ENCODE measurements around the gene PSPC1.
A peak's percentile ranks its signal among the peaks of the same experiment; 100 is the strongest.
"Not testable (repeated sequence)": the region's sequence is repeated elsewhere in the genome, so short reads cannot be mapped to it uniquely, and the experiment has no call there.

PSPC1 gene

DNA sequence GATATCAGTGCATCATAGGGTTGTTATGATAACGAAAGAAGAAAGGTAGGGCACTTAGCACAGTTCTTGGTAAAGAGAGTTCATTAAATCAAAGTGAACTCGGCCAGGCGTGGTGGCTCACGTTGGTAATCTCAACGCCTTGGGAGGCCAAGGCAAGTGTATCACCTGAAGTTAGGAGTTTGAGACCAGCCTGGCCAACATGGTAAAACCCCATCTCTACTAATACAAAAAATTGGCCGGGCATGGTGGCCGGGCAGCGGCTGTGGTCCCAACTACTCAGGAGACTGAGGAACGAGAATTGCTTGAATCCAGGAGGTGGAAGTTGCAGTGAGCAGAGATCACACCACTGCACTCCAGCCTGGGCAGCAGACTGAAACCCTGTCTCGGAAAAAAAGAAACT lies 19.1 kb downstream of the PSPC1 start:
- no peak for DNase-seq

GRCh38 chr13:19759669-19760068 lies 23.1 kb downstream of the PSPC1 start:
- DNase-seq, result no peak

DNA sequence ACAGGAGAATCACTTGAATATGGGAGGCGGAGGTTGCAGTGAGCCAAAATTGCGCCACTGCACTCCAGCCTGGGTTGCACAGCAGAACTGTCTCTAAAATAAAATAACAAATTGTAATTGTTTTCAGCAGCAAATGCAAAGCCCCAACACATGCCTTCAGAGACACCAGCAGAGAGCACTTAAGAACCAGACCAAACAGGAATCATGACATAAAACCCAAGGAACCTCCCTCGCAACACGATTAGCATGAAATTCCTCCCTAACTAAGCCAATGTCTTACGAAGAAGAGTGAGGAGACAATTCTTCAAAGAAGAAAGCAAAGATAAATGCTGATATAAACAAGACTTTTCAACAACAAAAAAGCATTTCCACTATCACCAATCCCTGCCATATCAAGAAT lies 40.1 kb downstream of the PSPC1 start:
- no peak for DNase-seq

- DNase-seq, result peak; percentile 14
Measured at GRCh38 chr13:19737844-19738557, 44.7 kb downstream of the PSPC1 start.

- DNase-seq, result no peak
Measured at GRCh38 chr13:19726611-19727010, 56.1 kb downstream of the PSPC1 start.

- no peak for DNase-seq
Measured at GRCh38 chr13:19725320-19725719, 57.4 kb downstream of the PSPC1 start.

- DNase-seq, result no peak
Measured at GRCh38 chr13:19720039-19720438, 62.7 kb downstream of the PSPC1 start.

GRCh38 chr13:19713186-19713965 lies 69.4 kb downstream of the PSPC1 start:
- DNase-seq, result no peak

- DNase-seq, result not testable (repeated sequence)
Measured at GRCh38 chr13:19709782-19710181, 73.0 kb downstream of the PSPC1 start.

DNA sequence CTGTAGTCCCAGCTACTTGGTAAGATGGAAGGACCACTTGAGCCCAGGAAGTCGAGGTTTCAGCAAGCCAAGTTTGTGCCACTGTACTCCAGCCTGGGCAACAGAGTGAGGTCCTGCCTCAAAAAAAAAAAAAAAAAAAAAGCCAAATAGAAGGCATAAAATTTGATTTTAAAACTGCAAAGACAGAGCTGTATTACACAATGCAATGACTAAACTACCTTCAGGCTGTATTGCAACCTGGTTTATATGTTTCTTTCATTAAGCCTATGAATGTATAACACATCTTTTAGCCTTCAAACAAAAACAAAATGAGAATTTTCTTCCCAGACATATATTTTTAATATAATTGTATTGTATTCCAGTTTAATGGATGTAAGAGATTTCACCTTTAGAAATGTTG lies 73.7 kb downstream of the PSPC1 start:
- not testable (repeated sequence) for DNase-seq

- not testable (repeated sequence) for DNase-seq
Measured at GRCh38 chr13:19704256-19704655, 78.5 kb downstream of the PSPC1 start.

- DNase-seq, result not testable (repeated sequence)
Measured at GRCh38 chr13:19701619-19702018, 81.1 kb downstream of the PSPC1 start.

DNA sequence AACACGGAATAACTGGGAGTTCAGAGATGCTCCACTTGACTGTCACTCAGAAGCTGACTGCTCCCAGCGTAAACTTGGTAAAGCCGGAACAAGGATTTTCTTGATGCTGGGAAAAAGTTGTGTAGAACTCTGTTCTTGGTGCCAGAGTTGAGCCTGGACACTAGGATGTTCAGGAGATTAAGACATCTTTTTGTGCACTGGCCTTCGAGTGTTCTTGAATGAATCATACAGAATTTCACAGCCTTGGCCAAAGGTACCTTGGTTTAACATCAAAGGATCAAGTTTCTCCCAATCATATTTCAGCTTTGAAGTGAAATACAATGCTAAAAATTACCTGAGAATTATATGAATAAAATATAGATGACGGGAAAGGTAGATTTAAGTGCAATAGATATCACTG lies 81.8 kb downstream of the PSPC1 start:
- DNase-seq, result not testable (repeated sequence)

GRCh38 chr13:19695829-19696228 lies 86.9 kb downstream of the PSPC1 start:
- DNase-seq, result no peak

DNA sequence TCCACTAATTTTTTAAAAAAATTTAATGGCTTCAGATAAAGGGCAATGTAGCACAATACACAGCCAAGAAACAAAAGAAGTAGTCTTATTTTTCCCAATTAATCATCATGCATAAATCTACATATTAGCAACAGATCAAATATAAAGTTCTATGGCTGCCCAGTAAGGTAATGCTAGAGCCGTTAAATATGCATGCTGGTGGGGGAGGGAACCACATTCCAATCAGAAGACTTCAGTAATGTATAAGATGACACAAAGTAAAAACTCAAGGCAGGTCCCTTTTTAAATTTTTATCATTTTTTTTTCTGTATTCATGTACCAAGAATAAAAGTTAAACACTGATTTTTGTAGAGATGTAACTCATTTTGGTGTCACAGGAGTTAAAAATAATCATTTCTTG lies 87.3 kb downstream of the PSPC1 start:
- no peak for DNase-seq

- not testable (repeated sequence) for DNase-seq
Measured at GRCh38 chr13:19691447-19691846, 91.3 kb downstream of the PSPC1 start.

DNA sequence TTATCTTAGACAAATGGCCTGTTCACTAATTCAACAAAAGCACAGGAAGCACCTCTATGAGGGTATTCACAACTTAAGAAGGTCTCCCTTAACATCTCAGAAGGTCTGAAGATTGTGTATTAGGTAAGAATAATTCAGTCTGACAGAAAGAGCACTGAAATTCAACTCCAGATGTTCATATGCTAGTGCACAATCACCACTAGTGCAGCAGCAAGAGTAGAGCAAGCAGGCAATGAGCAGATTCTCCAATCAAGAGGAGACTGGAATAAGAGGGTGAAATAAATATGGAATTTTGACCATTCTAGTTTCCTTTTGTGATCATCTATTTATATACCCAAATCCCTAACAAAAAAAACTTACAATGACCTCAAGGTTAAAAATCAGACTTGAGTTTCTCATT lies 97.3 kb downstream of the PSPC1 start:
- no peak for DNase-seq

- DNase-seq, result no peak
Measured at GRCh38 chr13:19685034-19685433, 97.7 kb downstream of the PSPC1 start.

GRCh38 chr13:19681517-19681916 lies 101.2 kb downstream of the PSPC1 start:
- DNase-seq, result no peak

DNA sequence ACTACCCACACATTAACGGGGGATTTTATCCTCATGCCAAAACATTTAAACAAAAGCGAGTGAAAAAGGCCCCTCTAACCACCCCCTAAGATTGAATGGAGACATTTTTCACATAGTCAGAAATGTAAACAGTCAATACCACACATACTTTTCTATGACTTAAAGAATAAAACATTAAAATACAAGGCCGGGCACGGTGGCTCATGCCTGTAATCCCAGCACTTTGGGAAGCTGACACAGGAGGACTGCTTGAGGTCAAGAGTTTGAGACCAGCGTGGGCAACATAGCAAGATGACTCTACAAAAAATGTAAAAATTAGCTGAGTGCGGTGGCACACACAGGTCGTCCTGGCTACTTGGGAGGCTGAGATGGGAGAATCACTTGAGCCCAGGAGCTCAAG lies 102.0 kb downstream of the PSPC1 start:
- no peak for DNase-seq

- no peak for DNase-seq
Measured at GRCh38 chr13:19676168-19676567, 106.6 kb downstream of the PSPC1 start.

DNA sequence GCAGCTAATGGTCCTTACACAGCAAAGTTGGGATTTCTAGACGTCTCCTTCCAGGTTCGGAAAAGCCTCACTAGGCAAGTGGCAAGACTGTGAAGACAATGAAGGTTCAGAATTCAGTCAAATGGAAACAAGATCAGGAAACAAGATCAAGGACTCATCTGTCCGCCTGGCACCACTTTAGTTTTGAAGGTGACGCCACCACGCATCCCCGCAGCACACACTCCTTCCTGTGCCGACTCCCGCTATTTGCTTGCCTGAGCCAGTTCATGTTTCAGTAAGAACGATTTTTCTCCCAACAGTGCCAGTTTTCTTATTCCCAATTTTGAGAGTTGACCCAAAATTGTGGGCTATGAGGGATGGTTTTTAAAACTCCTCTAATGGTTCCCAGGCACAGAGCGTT lies 107.8 kb downstream of the PSPC1 start:
- no peak for DNase-seq

DNA sequence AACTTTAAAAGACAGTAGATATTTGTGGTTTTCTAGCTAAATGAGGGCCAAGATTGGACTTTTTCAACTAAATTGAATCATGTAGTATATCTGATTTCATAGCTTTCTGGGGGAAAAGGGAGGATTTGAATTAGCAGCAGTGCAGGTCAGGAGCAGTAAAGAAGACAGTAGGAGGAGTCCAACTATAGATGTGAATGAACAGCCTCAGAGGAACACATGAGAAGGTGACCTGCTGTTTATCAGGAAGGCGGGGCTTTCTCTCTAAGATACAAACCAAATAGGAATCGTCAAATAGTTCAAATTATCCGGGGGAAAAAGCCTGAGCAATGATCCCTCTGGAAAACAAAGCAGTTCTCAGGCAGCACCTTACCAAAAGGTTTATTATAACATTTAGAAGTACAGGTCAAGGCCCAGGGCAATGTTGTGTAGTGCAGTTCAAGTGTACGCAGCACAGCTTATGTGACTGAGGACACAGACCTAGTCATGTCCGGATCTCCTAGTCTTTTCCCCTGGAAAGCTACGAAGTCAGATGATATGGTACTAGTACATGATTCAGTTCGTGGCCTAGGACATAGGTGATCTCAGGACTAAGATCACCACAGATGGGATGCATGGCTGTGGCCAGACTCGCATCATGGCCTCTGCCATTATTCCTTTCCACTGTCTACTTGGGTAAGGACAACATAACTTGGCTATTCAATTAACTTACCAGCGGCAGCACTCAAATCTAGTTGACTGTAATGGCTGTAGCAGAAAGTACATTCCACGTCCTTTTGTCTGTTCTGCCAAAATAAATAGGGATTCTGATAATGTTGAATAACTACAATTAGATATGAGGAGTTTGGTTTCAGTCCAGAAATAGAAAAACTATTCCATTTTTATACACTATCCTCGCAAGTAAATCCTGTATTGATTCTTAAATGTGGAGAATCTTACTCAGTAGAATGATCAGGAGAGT lies 109.0 kb downstream of the PSPC1 start:
- DNase-seq, result no peak

Measured in kidney glomerular epithelial cell (primary cell).